ENCODE measurements around the gene DSCAML1. TPM values are rescaled to one million over a fixed set of nuclear protein-coding genes. Genes with fewer than 3 reads are reported as not detected.
A peak's percentile ranks its signal among the peaks of the same experiment; 100 is the strongest.

Gene DSCAML1
- total and polyA plus RNA-seq, 7 donors: 0.04 to 0.52 (median 0.06) TPM

- H3K27me3 ChIP-seq (ENCODE audit: insufficient read depth in 3 of 3, low read length in 2 of 3): peaks cover 0 to 4% (median 2%) of the 10 kb centered on the region in 3 donors
- H3K9me3 ChIP-seq: no peaks in the 10 kb centered on the region
- intact Hi-C loops (cut with DNase I): loop anchor here in 1 of 2 donors (5.0 kb wide), 1 partner anchor 519 kb away; no protein-coding TSS in a partner anchor
- no peaks in the 10 kb centered on the region for H3K36me3 ChIP-seq (ENCODE audit: insufficient read depth in 1 of 2, low read depth in 1 of 2)
- no peak overlapping the region for H3K27ac ChIP-seq
- H3K4me3 ChIP-seq: no peak overlapping the region
- no peak for TF ChIP-seq CTCF (IDR thresholded peaks at IDR 0.05)
- no peaks in the 10 kb centered on the region for H3K4me1 ChIP-seq
- 84 to 90% (median 90%) methylated on average over 23 to 32 of the region's 32 CpGs for WGBS, 3 donors
- ATAC-seq: no peak
- DNase-seq: peak in 1 of 2 donors; percentile 48
These were observed 368.7 kb downstream of the DSCAML1 start for GRCh38 chr11:117428186-117428855.

GRCh38 chr11:117427356-117427874, 369.6 kb downstream of the DSCAML1 start:
- intact Hi-C loops (cut with DNase I): loop anchor here in 1 of 2 donors (2.0 to 5.0 kb wide), 3 partner anchors 389 to 623 kb away; no protein-coding TSS in a partner anchor
- Histone ChIP-seq H3K4me3 (no peak overlapping the region), H3K4me1 (no peaks in the 10 kb centered on the region), H3K27me3 (ENCODE audit: insufficient read depth in 3 of 3, low read length in 2 of 3) (peaks cover 0 to 4% (median 2%) of the 10 kb centered on the region in 3 donors), H3K36me3 (ENCODE audit: insufficient read depth in 1 of 2, low read depth in 1 of 2) (no peaks in the 10 kb centered on the region), H3K27ac (no peak overlapping the region), H3K9me3 (no peaks in the 10 kb centered on the region)
- WGBS, 3 donors: 73 to 76% (median 74%) methylated on average over 11 of the region's 11 CpGs
- no peak for TF ChIP-seq CTCF (IDR thresholded peaks at IDR 0.05)
- DNase-seq: peak in 1 of 2 donors; percentile 34
- ATAC-seq: no peak

- H3K4me3 ChIP-seq: no peak overlapping the region
- 78 to 88% (median 85%) methylated on average over 7 of the region's 7 CpGs for WGBS, 3 donors
- intact Hi-C loops (cut with DNase I): loop anchor here in 1 of 2 donors (2.0 to 5.0 kb wide), 3 partner anchors 390 to 624 kb away; no protein-coding TSS in a partner anchor
These were observed 370.1 kb downstream of the DSCAML1 start for GRCh38 chr11:117426941-117427340.

GRCh38 chr11:117426297-117426685, 370.7 kb downstream of the DSCAML1 start:
- Histone ChIP-seq H3K4me1 (no peaks in the 10 kb centered on the region), H3K36me3 (ENCODE audit: insufficient read depth in 1 of 2, low read depth in 1 of 2) (no peaks in the 10 kb centered on the region), H3K4me3 (no peak overlapping the region), H3K27me3 (ENCODE audit: insufficient read depth in 3 of 3, low read length in 2 of 3) (peaks cover 0 to 4% (median 2%) of the 10 kb centered on the region in 3 donors), H3K27ac (no peak overlapping the region), H3K9me3 (no peaks in the 10 kb centered on the region)
- ATAC-seq: peak; percentile 49 to 71 (median 59)
- intact Hi-C loops (cut with DNase I): loop anchor here in 1 of 2 donors (2.0 to 5.0 kb wide), 3 partner anchors 391 to 625 kb away; no protein-coding TSS in a partner anchor
- peak; percentile 89 for TF ChIP-seq CTCF (IDR thresholded peaks at IDR 0.05)
- WGBS, 3 donors: 4 to 10% (median 7%) methylated on average over 17 of the region's 17 CpGs
- peak; percentile 62 to 79 for DNase-seq

More at GRCh38 chr11:117426941-117427340, 370.1 kb downstream of the DSCAML1 start:
- DNase-seq (peak in 1 of 2 donors; percentile 18), ATAC-seq (no peak)
- Histone ChIP-seq H3K4me1 (no peaks in the 10 kb centered on the region), H3K9me3 (no peaks in the 10 kb centered on the region), H3K36me3 (ENCODE audit: insufficient read depth in 1 of 2, low read depth in 1 of 2) (no peaks in the 10 kb centered on the region), H3K27ac (no peak overlapping the region), H3K27me3 (ENCODE audit: insufficient read depth in 3 of 3, low read length in 2 of 3) (peaks cover 0 to 4% (median 2%) of the 10 kb centered on the region in 3 donors)
- TF ChIP-seq CTCF (IDR thresholded peaks at IDR 0.05): no peak

All from psoas muscle (tissue), 8 donors.